Measurements from ENCODE around the gene C4A.
"Not testable (repeated sequence)": the region's sequence is repeated elsewhere in the genome, so short reads cannot be mapped to it uniquely, and the experiment has no call there.

C4A gene

GRCh38 chr6:32002546-32003268, 20.9 kb downstream of the C4A start:
- not testable (repeated sequence) for DNase-seq

GRCh38 chr6:32003301-32003700, 21.4 kb downstream of the C4A start:
- not testable (repeated sequence) for DNase-seq

GRCh38 chr6:32004393-32004792, 22.5 kb downstream of the C4A start:
- not testable (repeated sequence) for DNase-seq

- DNase-seq, result not testable (repeated sequence)
Observed at GRCh38 chr6:32004864-32005537, 23.1 kb downstream of the C4A start.

- not testable (repeated sequence) for DNase-seq
Observed at GRCh38 chr6:32005538-32005880, 23.7 kb downstream of the C4A start.

- not testable (repeated sequence) for DNase-seq
Observed at GRCh38 chr6:32005991-32006529, 24.2 kb downstream of the C4A start.

GRCh38 chr6:32007086-32007485, 25.2 kb downstream of the C4A start:
- DNase-seq, result not testable (repeated sequence)

- not testable (repeated sequence) for DNase-seq
Observed at GRCh38 chr6:32008037-32008436, 26.2 kb downstream of the C4A start.

- DNase-seq, result not testable (repeated sequence)
Observed at GRCh38 chr6:32008616-32009015, 26.8 kb downstream of the C4A start.

- not testable (repeated sequence) for DNase-seq
Observed at GRCh38 chr6:32009537-32009936, 27.7 kb downstream of the C4A start.

GRCh38 chr6:32010856-32011530, 29.1 kb downstream of the C4A start:
- not testable (repeated sequence) for DNase-seq

- DNase-seq, result peak; percentile 55 to 70
Observed at GRCh38 chr6:32012941-32013617, 31.2 kb downstream of the C4A start.

- DNase-seq, result not testable (repeated sequence)
Observed at GRCh38 chr6:32013738-32014137, 31.9 kb downstream of the C4A start.

- not testable (repeated sequence) for DNase-seq
Observed at GRCh38 chr6:32014547-32014946, 32.7 kb downstream of the C4A start, which contains the start of gene C4B. Gene C4B, plus strand, starts transcription at chr6:32014795. Its CDS starts 51 bp downstream, at chr6:32014846.

GRCh38 chr6:32022100-32022499, 40.2 kb downstream of the C4A start:
- not testable (repeated sequence) for DNase-seq

- DNase-seq, result not testable (repeated sequence)
Observed at GRCh38 chr6:32028631-32029030, 46.8 kb downstream of the C4A start.

- DNase-seq, result not testable (repeated sequence)
Observed at GRCh38 chr6:32029553-32029952, 47.7 kb downstream of the C4A start.

- not testable (repeated sequence) for DNase-seq
Observed at GRCh38 chr6:32035283-32036013, 53.6 kb downstream of the C4A start.

- not testable (repeated sequence) for DNase-seq
Observed at GRCh38 chr6:32037136-32037535, 55.3 kb downstream of the C4A start.

GRCh38 chr6:32037598-32038524, 56.0 kb downstream of the C4A start, which contains the start of gene CYP21A2:
Gene CYP21A2, plus strand, starts transcription at chr6:32038415. Its CDS starts 8 bp downstream, at chr6:32038423.
- not testable (repeated sequence) for DNase-seq

Measured in erythroblast (primary cell).